Activated T-cell treated with anti-CD3 and anti-CD28 coated beads for 4 hours (primary cell): Measurements from ENCODE around the gene PPP4C.
A peak's percentile ranks its signal among the peaks of the same experiment; 100 is the strongest.

Source experiments
- DNase-seq: peaks from one replicate; pipeline ENCODE4 v3.0.0-alpha.2; 2020

PPP4C gene

DNA sequence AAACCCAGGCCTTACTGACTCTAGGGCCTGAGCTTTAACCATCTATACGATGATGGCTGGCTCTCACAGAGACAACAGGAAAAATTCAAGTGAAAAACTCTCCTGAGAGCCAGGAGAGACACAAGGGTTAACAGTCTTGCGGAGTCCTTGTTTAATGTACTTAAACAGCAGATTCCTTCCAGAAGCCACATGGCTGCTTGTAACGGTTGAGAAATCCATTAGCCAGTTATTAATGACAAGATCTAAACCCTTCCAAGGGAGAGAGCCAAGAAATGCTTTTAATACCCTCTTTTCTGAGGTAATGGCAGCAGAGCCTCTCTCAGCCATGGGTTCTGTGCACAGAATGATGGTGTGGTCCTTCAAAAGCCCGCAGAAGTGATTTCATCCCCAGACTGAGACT, 15.4 kb upstream of the PPP4C start:
- DNase-seq: no peak

- no peak for DNase-seq
Measured at GRCh38 chr16:30060836-30061554, 14.8 kb upstream of the PPP4C start.

DNA sequence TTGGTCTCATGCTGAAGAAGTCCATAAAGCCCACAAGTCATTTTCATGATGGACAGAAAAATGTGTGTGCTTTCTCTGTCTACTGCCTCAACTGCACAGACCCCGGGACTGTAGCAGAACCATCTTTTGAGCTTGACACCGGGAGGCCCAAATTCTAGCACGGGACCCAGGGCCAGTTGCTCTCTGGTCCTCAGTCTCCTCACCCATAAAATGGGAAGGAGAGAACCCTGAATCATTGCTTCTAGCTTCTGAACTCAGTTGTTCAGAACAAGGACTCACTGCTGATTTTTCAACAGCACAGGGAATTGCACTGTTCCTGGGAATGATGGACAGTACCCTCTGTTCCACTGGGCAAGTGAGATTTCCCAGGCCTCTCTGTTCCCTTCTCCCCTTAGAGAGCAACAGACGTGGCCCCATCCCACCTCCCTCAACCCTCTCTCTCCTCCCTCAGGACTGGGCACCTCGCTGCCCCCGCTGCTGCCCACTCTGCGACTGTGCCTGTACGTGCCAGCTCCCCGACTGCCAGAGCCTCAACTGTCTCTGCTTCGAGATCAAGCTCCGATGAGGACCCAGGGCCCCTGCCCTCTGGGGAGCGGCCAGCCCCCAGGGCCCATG, 12.4 kb upstream of the PPP4C start:
- DNase-seq: no peak

DNA sequence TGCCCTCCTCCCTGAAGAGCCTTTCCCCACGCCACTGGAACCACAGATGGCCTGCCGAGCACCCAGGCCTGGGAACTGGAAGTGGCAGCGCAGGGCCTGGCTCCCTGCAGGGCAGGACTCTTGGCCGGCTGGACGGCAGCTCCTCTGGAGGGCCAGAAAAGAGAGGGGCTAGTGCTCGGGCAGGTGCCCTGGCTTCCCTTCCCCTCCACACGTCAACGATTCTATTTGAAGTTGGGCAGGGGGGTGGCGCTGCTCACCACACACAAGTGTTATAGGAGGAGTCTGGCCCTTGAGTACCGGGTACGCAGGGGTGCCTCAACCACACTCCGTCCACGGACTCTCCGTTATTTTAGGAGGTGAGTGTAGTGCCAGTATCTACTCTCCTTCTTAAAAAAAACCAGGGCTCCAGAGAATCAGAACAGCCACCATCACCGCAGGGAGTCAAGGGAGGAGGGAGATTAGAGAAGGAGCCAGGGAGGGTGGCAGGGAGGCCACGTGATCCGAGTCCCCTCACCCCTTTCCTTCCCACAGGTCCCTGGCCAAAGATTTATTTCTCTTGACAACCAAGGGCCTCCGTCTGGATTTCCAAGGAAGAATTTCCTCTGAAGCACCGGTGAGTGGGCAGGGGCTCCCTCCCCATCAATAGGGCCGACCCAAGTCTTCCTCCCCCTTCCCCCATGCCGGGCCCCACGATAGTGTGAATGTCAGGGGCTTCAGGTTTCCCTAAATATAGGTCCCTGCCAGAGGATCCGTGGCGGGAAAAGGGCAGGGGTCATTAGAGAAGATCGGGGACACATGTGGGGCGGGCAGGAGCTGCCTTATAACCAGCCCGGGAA, 11.7 kb upstream of the PPP4C start:
- DNase-seq: peak; percentile 62

DNA sequence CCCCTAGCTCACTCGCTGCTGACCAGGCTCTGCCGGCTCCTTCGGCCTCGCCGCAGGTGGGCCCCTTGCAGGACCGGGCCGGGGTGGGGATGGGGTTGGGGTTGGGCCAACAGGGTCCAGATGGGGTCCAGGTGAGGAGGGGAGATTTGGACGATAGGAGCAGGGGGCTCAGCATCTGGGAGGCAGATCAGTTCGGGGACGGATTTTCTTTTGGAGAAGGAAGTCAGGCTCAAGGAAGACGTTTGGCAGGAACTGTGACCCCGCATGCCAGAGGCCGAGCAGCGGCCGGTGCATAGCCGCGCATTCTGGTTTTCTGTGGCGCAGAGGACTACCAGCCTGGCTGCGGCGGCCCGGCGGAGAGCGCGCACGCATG, 11.1 kb upstream of the PPP4C start:
- no peak for DNase-seq

- DNase-seq: peak; percentile 91
Measured at GRCh38 chr16:30065102-30065942, 10.5 kb upstream of the PPP4C start, which contains the start of gene ALDOA. Gene ALDOA (plus strand): TSS chr16:30065760. CDS start chr16:30066898, 1,138 bp downstream.

GRCh38 chr16:30065943-30066760, 9.6 kb upstream of the PPP4C start:
- DNase-seq: no peak

GRCh38 chr16:30066761-30067583, 8.8 kb upstream of the PPP4C start:
- no peak for DNase-seq

- DNase-seq: no peak
Measured at GRCh38 chr16:30067584-30067916, 8.2 kb upstream of the PPP4C start.

GRCh38 chr16:30068333-30068732, 7.5 kb upstream of the PPP4C start:
- no peak for DNase-seq

DNA sequence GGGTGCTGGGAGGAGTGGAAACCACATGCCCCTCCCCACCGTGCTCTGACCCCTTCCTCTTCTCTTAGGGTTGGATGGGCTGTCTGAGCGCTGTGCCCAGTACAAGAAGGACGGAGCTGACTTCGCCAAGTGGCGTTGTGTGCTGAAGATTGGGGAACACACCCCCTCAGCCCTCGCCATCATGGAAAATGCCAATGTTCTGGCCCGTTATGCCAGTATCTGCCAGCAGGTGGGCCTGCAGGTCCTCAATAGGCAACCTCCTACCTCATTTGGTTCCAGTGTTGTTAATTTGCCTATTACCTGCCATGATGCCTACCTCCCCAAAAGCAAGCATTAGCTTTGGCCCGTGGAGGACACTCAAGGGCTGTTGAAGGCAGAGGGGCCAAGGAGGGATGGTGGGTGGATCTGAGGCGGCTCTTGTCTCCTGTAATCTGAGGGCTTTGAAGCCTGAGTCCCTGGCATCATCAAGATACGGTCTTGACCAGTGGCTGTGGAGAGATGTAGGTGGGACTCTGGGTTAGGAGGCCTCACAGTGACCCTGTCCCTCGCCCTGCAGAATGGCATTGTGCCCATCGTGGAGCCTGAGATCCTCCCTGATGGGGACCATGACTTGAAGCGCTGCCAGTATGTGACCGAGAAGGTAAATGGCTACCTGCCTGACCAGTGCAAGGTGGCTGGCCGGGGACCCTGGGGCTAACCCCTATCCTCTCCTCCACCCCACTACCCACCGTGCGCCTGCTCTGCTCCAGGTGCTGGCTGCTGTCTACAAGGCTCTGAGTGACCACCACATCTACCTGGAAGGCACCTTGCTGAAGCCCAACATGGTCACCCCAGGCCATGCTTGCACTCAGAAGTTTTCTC, 6.8 kb upstream of the PPP4C start:
- DNase-seq: peak; percentile 50

- no peak for DNase-seq
Measured at GRCh38 chr16:30069611-30070462, 6.0 kb upstream of the PPP4C start.

DNA sequence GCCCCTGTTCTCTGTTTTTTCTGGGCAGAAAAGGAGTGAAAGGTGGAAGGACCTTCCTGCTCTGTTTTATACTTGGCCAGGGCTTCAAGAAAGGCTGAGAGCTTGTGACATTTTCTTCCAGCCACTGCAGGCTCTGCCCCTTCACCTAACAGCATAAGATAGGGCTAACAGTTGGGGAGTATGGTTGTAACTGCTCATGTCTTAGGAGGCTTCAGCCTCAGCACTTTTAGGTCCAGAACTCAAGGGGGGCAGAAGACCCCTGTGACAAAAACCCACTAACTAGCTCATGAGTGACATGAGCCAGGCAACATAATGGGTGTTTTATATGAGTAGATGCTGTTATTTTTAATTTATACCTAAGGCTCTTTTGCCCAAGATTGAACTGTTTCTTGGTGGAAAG, 5.3 kb upstream of the PPP4C start:
- DNase-seq: no peak

- no peak for DNase-seq
Measured at GRCh38 chr16:30076276-30076791, 540 bp downstream of the PPP4C start.

DNA sequence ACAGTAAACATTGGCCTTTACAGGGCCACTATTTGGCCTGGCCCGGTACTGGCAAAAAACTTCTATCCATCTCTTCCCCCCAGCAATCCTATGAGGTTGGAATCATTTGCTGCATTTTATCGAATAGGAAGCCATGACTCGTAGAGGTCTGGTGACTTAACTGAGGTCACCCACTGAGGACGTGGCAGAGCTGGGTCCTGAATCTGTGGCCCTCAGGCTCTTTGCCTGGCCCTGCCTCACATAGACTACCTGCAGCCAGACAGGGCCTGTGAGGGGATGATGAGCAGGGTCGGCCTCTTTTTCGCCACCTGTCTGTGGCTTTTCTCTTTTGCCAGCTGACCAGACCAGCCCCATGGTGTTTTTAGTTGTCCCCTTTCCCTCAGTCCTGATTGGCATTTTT, 1.9 kb downstream of the PPP4C start:
- DNase-seq: no peak

DNA sequence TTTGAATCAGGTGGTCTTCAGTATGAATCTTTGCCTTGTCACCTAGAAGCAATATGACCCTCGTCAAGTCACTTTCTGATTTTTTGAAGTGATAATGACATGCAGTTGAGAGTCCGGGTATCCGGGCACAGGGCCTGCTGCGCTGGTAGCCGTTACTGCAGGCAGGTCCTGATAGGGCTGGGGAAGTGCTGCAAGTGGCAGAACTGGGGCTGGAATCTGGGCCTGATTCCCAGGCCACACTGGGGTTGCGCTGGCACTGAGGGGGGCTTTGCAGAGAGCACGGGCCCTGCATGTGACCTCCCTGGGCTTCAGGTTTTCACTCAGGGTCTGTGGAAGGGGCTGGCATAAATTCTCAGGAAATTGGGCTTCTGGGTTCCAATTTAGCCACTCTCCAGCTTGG, 3.0 kb downstream of the PPP4C start:
- DNase-seq: no peak

GRCh38 chr16:30079480-30079879, 3.7 kb downstream of the PPP4C start:
- no peak for DNase-seq

DNA sequence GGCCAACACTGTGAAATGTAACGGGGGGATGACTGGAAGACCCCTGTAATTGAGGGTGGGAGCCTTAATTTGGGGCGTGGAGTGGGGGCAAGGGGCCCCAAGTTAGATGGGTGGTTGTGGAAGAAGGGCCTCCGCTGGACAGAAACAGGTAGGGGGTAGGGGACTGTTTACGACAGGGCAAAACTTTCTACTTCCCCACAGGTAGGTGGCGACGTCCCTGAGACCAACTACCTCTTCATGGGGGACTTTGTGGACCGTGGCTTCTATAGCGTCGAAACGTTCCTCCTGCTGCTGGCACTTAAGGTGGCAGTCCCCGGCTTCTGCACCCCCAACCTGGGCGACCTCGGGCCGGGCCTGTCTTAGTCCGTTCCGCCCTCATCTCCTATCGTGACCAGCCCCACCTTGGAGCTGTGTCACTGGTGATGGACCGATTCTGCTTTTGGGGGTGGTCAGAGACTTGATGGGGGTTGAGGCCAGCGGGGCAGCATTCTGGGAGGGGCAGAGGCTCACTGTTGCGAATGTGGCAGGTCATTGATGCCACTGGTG, 6.8 kb downstream of the PPP4C start:
- DNase-seq: no peak
